ENCODE measurements around the gene C3.

DNA sequence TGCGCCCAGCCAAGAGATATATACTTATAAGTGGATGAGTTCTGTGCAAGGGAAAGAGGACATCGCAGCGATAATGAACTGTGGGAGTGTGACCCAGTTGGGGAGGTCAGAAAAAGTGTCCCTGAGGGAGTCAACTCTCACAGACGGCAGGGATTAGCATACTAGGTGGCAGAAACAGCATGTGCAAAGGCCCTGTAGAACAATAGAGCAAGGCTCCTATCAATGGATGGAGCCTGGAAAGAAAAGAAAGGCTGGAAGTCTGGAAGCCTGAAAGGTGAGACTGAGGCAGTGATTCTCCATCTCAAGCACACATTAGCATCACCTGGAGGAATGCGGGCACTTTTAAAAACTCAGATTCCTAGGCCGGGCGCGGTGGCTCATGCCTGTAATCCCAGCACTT, 29.1 kb downstream of the C3 start:
- TF ChIP-seq, protein P1, sequence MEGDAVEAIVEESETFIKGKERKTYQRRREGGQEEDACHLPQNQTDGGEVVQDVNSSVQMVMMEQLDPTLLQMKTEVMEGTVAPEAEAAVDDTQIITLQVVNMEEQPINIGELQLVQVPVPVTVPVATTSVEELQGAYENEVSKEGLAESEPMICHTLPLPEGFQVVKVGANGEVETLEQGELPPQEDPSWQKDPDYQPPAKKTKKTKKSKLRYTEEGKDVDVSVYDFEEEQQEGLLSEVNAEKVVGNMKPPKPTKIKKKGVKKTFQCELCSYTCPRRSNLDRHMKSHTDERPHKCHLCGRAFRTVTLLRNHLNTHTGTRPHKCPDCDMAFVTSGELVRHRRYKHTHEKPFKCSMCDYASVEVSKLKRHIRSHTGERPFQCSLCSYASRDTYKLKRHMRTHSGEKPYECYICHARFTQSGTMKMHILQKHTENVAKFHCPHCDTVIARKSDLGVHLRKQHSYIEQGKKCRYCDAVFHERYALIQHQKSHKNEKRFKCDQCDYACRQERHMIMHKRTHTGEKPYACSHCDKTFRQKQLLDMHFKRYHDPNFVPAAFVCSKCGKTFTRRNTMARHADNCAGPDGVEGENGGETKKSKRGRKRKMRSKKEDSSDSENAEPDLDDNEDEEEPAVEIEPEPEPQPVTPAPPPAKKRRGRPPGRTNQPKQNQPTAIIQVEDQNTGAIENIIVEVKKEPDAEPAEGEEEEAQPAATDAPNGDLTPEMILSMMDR (IDR thresholded peaks at IDR 0.05; ENCODE audit: borderline replicate concordance, extremely low read depth, low read length, poor library complexity, severe bottlenecking): no peak
- TF ChIP-seq EZH2 (IDR thresholded peaks at IDR 0.05; ENCODE audit: borderline replicate concordance, low read depth, low read length, severe bottlenecking): no peak

All from DND-41 (cell line).